DOHH2 (cell line): Measurements from ENCODE around the gene VAMP4.

ENCODE experiments used
- H3F3A ChIP-seq: fragments of 200-600 bp; sonication (generic), shearing (Covaris generic); 2 replicates; pipeline ENCODE4 v1.6.0; 2016; ENCODE audit warnings: antibody characterized with exemption, mild to moderate bottlenecking; ENCODE audit not compliant: control insufficient read depth, insufficient read depth
- H3K27ac ChIP-seq: fragments of 200-600 bp; sonication (generic); 2 replicates; pipeline ENCODE4 v1.5.1; 2014; ENCODE audit warnings: low read depth, mild to moderate bottlenecking, low read length, moderate library complexity
- H3K27me3 ChIP-seq: fragments of 200-600 bp; sonication (generic); 2 replicates; pipeline ENCODE4 v1.6.1; 2014; ENCODE audit warnings: mild to moderate bottlenecking, low read length, mixed read lengths; ENCODE audit not compliant: control insufficient read depth
- H3K36me3 ChIP-seq: fragments of 200-600 bp; sonication (generic); 2 replicates; pipeline ENCODE4 v1.6.1; 2014; ENCODE audit warnings: mild to moderate bottlenecking, low read length, moderate library complexity, mixed read lengths; ENCODE audit not compliant: control insufficient read depth
- H3K4me1 ChIP-seq: fragments of 200-600 bp; sonication (generic); 2 replicates; pipeline ENCODE4 v1.6.1; 2014; ENCODE audit warnings: mild to moderate bottlenecking, low read length, mixed read lengths; ENCODE audit not compliant: control insufficient read depth
- H3K4me2 ChIP-seq: fragments of 200-600 bp; sonication (generic); 2 replicates; pipeline ENCODE4 v1.6.0; 2014; ENCODE audit warnings: mild to moderate bottlenecking, low read length, moderate library complexity
- H3K4me3 ChIP-seq: fragments of 200-600 bp; sonication (generic); 2 replicates; pipeline ENCODE4 v1.5.1; 2014; ENCODE audit warnings: mild to moderate bottlenecking, low read length, mixed read lengths
- H3K79me2 ChIP-seq: fragments of 200-600 bp; sonication (generic); 2 replicates; pipeline ENCODE4 v1.6.1; 2014; ENCODE audit warnings: mild to moderate bottlenecking, low read length, mixed read lengths; ENCODE audit not compliant: control insufficient read depth
- H3K9me2 ChIP-seq: fragments of 200-600 bp; sonication (generic); replicated peaks from 2 replicates; pipeline ENCODE4 v1.6.1; 2014; ENCODE audit warnings: mild to moderate bottlenecking, low read length, mixed read lengths; ENCODE audit not compliant: control insufficient read depth
- H3K9me3 ChIP-seq: fragments of 200-600 bp; sonication (generic); 2 replicates; pipeline ENCODE4 v1.6.1; 2014; ENCODE audit warnings: antibody characterized with exemption, low read length, mixed read lengths; ENCODE audit not compliant: control insufficient read depth, insufficient read depth
- H4K20me1 ChIP-seq: fragments of 200-600 bp; sonication (generic); 2 replicates; pipeline ENCODE4 v1.6.0; 2014; ENCODE audit warnings: low read depth, mild to moderate bottlenecking, antibody characterized with exemption, low read length, moderate library complexity; ENCODE audit not compliant: control insufficient read depth, insufficient read depth
- CTCF ChIP-seq: fragments of 200-600 bp; sonication (generic); IDR thresholded peaks from one replicate; pipeline ENCODE4 v1.5.1; 2014; ENCODE audit warnings: antibody characterized with exemption, mild to moderate bottlenecking, low read depth, low read length; ENCODE audit not compliant: poor library complexity, severe bottlenecking
- EZH2phosphoT487 ChIP-seq: fragments of 200-600 bp; sonication (generic); IDR thresholded peaks from 2 replicates; pipeline ENCODE4 v1.6.1; 2017; ENCODE audit warnings: borderline replicate concordance, mild to moderate bottlenecking, antibody characterized with exemption, low read length, moderate library complexity, mixed read lengths

VAMP4 gene

GRCh38 chr1:171718848-171719247, 23.0 kb downstream of the VAMP4 start:
- Histone ChIP-seq H3K9me2 (no peaks in the 10 kb centered on the region), H3K4me1 (no peaks in the 10 kb centered on the region), H3K79me2 (peaks cover 4% of the 10 kb centered on the region; the same call in 1 of the 2 replicates), H3K27ac (no peak overlapping the region), H3F3A (no peaks in the 10 kb centered on the region), H3K36me3 (no peaks in the 10 kb centered on the region), H3K9me3 (peaks cover 5% of the 10 kb centered on the region; the same call in 1 of the 2 replicates), H3K4me3 (no peak overlapping the region), H4K20me1 (no peaks in the 10 kb centered on the region), H3K27me3 (no peaks in the 10 kb centered on the region), H3K4me2 (no peak overlapping the region)
- TF ChIP-seq EZH2phosphoT487 (no peak), CTCF (no peak)

DNA sequence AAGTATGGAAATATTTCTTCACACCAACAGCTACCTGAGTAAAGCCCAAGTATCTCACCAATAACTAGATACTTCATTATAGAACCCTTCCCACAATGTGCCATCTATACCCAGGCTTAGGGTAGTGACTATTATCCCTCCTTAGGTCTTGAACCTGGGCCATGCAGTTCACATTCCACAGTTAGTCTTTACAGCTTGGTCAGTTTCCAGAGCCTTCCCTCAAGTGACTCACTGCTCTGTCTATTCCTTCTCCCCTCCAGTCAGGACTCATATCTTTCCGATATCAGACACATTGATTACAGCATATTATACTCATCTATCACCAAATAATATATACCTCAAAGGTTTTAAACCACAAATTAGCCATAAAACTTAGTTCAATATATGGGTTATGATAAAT, 23.6 kb downstream of the VAMP4 start:
- Histone ChIP-seq H3K79me2 (peaks cover 4% of the 10 kb centered on the region; the same call in 1 of the 2 replicates), H4K20me1 (no peaks in the 10 kb centered on the region)
- no peak for TF ChIP-seq CTCF
- TF ChIP-seq EZH2phosphoT487: no peak

GRCh38 chr1:171717062-171717718, 24.7 kb downstream of the VAMP4 start:
- Histone ChIP-seq H3K9me2 (no peaks in the 10 kb centered on the region), H3K9me3 (no peaks in the 10 kb centered on the region), H3K27me3 (no peaks in the 10 kb centered on the region), H3K27ac (no peak overlapping the region), H3K36me3 (no peaks in the 10 kb centered on the region), H4K20me1 (no peaks in the 10 kb centered on the region), H3K4me2 (no peak overlapping the region), H3K4me1 (no peaks in the 10 kb centered on the region), H3K4me3 (no peak overlapping the region), H3F3A (no peaks in the 10 kb centered on the region), H3K79me2 (peaks cover 4% of the 10 kb centered on the region; the same call in 1 of the 2 replicates)
- no peak for TF ChIP-seq CTCF
- TF ChIP-seq EZH2phosphoT487: no peak

More for the DNA sequence above, 23.6 kb downstream of the VAMP4 start:
- Histone ChIP-seq H3K36me3 (no peaks in the 10 kb centered on the region), H3K9me2 (no peaks in the 10 kb centered on the region), H3K27me3 (no peaks in the 10 kb centered on the region), H3F3A (no peaks in the 10 kb centered on the region), H3K9me3 (peaks cover 3% of the 10 kb centered on the region; the same call in 1 of the 2 replicates), H3K4me3 (no peak overlapping the region), H3K4me1 (no peaks in the 10 kb centered on the region), H3K27ac (no peak overlapping the region), H3K4me2 (no peak overlapping the region)
